Activated B cell treated with CpG ODN at 0.5 μM for 24 hours (primary cell): ENCODE data around the gene FHOD3. TPM values are rescaled to one million over a fixed set of nuclear protein-coding genes. Genes with fewer than 3 reads are reported as not detected.
A peak's percentile ranks its signal among the peaks of the same experiment; 100 is the strongest.

Experiments used
- ATAC-seq: fragments of 200-7000 bp; cut with Tn5 transposase; one replicate; pipeline ENCODE4 v1.10.0; 2021; ENCODE audit warnings: low read depth, mild to moderate bottlenecking, moderate library complexity
- CTCF ChIA-PET: fragments of 350-600 bp; sonication (Branson Sonifier 250); formaldehyde crosslinking; loops from one replicate; lab custom pipeline; 2021; ENCODE audit warnings: antibody characterized with exemption; lab: Charles Lee
- POLR2A ChIA-PET: fragments of 350-600 bp; sonication (Branson Sonifier 250); formaldehyde crosslinking; loops from one replicate; lab custom pipeline; 2021; ENCODE audit warnings: antibody characterized with exemption; lab: Charles Lee
- DNase-seq: peaks from one replicate; pipeline ENCODE4 v3.0.0; 2022
- H3K27ac Mint-ChIP-seq: one replicate; pipeline ENCODE4 v1.8.0; 2020; ENCODE audit warnings: mixed read lengths
- H3K27me3 Mint-ChIP-seq: one replicate; pipeline ENCODE4 v1.8.0; 2021; ENCODE audit warnings: mixed read lengths
- H3K36me3 Mint-ChIP-seq: one replicate; pipeline ENCODE4 v1.8.0; 2021; ENCODE audit warnings: low read depth, mixed read lengths
- H3K4me1 Mint-ChIP-seq: one replicate; pipeline ENCODE4 v1.8.0; 2021; ENCODE audit warnings: mixed read lengths
- H3K4me3 Mint-ChIP-seq: one replicate; pipeline ENCODE4 v1.8.0; 2020; ENCODE audit warnings: mild to moderate bottlenecking, mixed read lengths
- H3K9me3 Mint-ChIP-seq: one replicate; pipeline ENCODE4 v1.8.0; 2020; ENCODE audit warnings: mixed read lengths
- intact Hi-C: fragments of 100-400 bp; cut with micrococcal nuclease; formaldehyde crosslinking; loops from one replicate; pipeline ENCODE4 v1.15.1; 2024
- total RNA-seq: library from RNA; stranded (reverse); gene quantifications from 2 replicates; pipeline ENCODE4 v1.2.3, GENCODE V29; 2022
- TF ChIP-seq, protein P1 (sequence below): fragments of 200-600 bp; IDR thresholded peaks from one replicate; pipeline ENCODE4 v1.8.0; 2022; ENCODE audit warnings: antibody characterized with exemption, mild to moderate bottlenecking

FHOD3 gene
- total RNA-seq, 1 donor from 2014 or later: not detected

DNA sequence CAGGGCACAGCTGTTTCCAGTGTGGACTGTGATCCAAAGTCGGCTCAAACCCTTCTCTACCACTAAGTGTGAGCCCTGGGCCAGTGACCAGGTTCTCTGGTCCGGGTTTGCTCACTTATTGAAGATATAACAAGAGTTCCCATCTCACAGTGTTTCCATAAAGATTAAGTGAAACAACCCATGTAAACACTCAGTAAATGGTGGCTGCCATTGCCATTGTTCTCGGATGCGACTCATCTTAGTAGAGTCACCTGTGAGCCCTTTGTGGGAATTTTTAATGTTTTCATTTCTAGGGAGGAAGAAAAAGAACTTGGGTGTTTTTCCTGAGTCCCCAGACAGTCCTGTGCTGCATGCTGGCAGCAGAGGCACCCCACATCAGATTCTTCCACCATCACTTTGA, 477.9 kb downstream of the FHOD3 start:
- intact Hi-C loops: no loop called here
- TF ChIP-seq, protein P1, sequence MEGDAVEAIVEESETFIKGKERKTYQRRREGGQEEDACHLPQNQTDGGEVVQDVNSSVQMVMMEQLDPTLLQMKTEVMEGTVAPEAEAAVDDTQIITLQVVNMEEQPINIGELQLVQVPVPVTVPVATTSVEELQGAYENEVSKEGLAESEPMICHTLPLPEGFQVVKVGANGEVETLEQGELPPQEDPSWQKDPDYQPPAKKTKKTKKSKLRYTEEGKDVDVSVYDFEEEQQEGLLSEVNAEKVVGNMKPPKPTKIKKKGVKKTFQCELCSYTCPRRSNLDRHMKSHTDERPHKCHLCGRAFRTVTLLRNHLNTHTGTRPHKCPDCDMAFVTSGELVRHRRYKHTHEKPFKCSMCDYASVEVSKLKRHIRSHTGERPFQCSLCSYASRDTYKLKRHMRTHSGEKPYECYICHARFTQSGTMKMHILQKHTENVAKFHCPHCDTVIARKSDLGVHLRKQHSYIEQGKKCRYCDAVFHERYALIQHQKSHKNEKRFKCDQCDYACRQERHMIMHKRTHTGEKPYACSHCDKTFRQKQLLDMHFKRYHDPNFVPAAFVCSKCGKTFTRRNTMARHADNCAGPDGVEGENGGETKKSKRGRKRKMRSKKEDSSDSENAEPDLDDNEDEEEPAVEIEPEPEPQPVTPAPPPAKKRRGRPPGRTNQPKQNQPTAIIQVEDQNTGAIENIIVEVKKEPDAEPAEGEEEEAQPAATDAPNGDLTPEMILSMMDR: no peak
- no peak for ATAC-seq
- ChIA-PET POLR2A (no interaction called here), CTCF (no interaction called here)
- no peak overlapping the region for H3K4me3 Mint-ChIP-seq
- H3K27me3 Mint-ChIP-seq: no peaks in the 10 kb centered on the region
- H3K4me1 Mint-ChIP-seq: peaks cover 7% of the 10 kb centered on the region
- no peaks in the 10 kb centered on the region for H3K9me3 Mint-ChIP-seq
- no peak overlapping the region for H3K27ac Mint-ChIP-seq
- H3K36me3 Mint-ChIP-seq: no peaks in the 10 kb centered on the region
- DNase-seq: no peak

DNA sequence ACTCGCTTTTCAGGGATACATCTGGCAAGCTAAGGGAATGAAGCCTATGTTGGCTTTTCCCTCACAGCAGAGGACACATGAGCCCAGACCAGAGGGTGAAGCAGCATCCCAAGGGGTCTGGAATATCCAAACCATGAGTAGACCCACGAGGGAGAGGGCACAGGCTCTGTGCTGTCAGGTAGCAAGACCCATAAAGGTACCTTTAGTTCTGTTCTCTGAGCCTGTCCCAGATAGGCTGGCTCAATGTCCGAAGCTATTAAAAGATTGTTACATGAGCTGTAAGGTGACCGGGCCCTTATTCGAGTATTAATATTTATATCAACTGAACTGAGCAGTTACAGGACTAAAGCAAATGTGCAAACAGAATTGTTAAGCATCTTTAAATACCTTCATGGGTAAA, 479.1 kb downstream of the FHOD3 start:
- Mint-ChIP-seq H3K36me3 (peaks cover 2% of the 10 kb centered on the region), H3K4me3 (no peak overlapping the region), H3K9me3 (no peaks in the 10 kb centered on the region), H3K27me3 (no peaks in the 10 kb centered on the region), H3K27ac (no peak overlapping the region), H3K4me1 (no peaks in the 10 kb centered on the region)
- TF ChIP-seq, protein P1: no peak
- intact Hi-C loops: no loop called here
- ChIA-PET CTCF (no interaction called here), POLR2A (no interaction called here)
- no peak for DNase-seq
- no peak for ATAC-seq

DNA sequence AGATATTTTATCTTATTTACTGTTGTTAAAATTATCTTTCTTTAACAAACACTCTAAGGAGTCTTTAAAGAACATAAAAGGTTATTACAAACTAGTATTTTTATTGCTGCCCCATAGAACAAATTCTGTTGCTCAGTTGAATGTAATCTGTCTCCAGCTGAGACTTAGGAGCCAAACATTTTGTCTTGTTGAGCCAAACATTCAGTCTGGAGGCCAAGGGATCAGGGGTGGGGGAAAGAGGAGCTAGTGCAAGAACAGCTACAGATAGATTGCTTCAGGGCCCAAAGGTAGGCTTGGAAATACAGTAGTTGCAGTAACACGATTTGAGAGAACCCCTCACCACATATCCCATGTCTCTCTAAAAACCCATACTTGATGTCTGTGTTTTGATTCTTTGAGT, 480.1 kb downstream of the FHOD3 start:
- Mint-ChIP-seq H3K4me3 (no peak overlapping the region), H3K36me3 (peaks cover 4% of the 10 kb centered on the region), H3K27me3 (no peaks in the 10 kb centered on the region), H3K4me1 (no peaks in the 10 kb centered on the region), H3K9me3 (no peaks in the 10 kb centered on the region), H3K27ac (peak overlapping the region; percentile 16)
- POLR2A ChIA-PET: no interaction called here
- TF ChIP-seq, protein P1: no peak
- CTCF ChIA-PET: no interaction called here
- DNase-seq (no peak), ATAC-seq (no peak)
- intact Hi-C loops: no loop called here

DNA sequence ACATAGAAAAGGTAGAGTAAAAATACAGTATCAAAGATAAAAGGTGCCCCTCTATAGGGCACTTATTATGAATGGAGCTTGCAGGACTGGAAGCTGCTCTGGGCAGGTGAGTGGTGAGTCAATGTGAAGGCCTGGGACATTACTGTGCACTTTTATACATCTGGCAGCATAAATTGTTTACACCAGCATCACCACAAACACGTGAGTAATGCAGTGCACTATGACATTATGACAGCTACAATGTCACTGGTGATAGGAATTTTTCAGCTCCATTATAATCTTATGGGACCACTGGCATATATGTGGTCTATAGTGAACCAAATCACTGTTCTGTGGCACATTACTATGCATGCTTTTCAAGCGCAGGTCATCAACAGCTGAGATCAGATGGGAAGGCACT, 483.2 kb downstream of the FHOD3 start:
- Mint-ChIP-seq H3K4me3 (no peak overlapping the region), H3K27me3 (no peaks in the 10 kb centered on the region), H3K9me3 (no peaks in the 10 kb centered on the region), H3K36me3 (peaks cover 8% of the 10 kb centered on the region), H3K27ac (no peak overlapping the region), H3K4me1 (no peaks in the 10 kb centered on the region)
- CTCF ChIA-PET: no interaction called here
- POLR2A ChIA-PET: no interaction called here
- intact Hi-C loops: no loop called here
- ATAC-seq (no peak), DNase-seq (no peak)
- TF ChIP-seq, protein P1: no peak

DNA sequence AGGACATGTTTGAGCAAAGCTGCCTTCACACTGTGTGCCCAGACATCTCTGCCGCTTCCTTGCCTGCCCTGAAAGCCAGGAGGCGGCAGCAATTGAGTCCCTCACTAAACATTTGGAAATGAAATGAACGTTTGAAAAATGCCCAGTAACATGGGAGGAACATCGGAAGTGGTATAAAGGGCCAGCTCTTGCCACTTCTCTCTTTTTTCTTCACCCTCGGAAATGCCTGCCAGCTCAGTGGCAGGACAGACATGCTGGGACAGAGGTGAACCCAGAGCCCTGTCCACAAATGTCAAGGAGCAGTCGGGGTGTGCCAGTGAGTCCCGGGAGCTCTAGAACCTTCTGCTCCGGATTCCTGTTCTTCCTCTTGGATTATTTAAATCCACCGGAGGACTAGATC, 485.2 kb downstream of the FHOD3 start:
- TF ChIP-seq, protein P1: no peak
- H3K27me3 Mint-ChIP-seq: no peaks in the 10 kb centered on the region
- ATAC-seq (no peak), DNase-seq (no peak)
- no peaks in the 10 kb centered on the region for H3K9me3 Mint-ChIP-seq
- intact Hi-C loops: no loop called here
- H3K4me3 Mint-ChIP-seq: no peak overlapping the region
- H3K36me3 Mint-ChIP-seq: peaks cover 16% of the 10 kb centered on the region
- CTCF ChIA-PET: no interaction called here
- H3K4me1 Mint-ChIP-seq: no peaks in the 10 kb centered on the region
- H3K27ac Mint-ChIP-seq: no peak overlapping the region
- POLR2A ChIA-PET: no interaction called here
